ENCODE data around the gene PI4K2A. TPM values are rescaled to one million over a fixed set of nuclear protein-coding genes. Genes with fewer than 3 reads are reported as not detected.

The PI4K2A gene
- total and polyA plus RNA-seq, 2 of the 4 experiments (the other 2 are of a cell fraction) = 15.8 to 27.3 TPM

DNA sequence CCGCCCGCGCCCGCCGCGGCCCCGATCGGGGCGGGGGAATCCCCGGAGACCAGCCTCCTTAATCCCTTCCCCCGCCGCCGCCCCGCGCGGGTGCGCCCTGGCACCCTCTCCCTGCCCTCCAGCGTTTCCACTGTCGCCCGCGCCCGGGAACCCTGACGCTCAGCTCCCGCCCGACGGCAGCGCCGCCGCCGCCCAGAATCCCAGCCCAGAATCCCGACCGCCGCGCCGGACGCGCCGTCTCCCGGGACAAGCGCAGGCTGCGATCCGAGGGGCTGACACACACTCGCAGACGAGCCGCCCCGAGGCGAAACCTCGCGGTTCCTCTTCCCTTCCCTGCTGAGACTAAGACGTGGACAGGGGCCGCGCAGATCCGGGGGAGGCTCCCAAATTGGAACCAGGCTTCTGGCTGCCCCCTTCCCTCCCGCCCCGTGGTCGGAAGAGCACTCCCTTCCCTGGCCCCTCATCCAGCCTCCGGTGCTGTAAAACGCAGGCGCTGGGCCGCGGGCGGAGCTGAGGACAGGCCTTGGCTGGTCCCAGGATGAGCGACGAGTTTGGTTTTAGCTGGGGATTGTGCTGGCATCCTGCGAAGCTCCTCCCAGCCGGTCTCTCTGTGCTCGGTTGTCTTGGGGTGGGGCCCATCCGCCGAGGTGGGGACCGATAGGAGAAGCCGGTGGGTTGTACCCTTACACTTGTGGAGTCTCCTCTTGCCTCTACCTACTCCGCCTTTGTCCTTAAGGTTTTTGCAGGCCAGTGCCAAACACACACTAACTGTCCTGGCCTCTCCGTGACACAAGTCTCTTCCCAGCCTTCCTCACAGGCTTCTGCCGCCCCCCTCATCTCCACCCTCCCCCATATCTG, 74.2 kb downstream of the PI4K2A start:
- H3K4me1 ChIP-seq (ENCODE audit: control insufficient read depth, insufficient read depth, low read length) = peaks cover 29% of the 10 kb centered on the region
- intact Hi-C loops (cut with micrococcal nuclease) = no loop called here
- TF ChIP-seq SMC3 (IDR thresholded peaks at IDR 0.05; ENCODE audit: low read depth, low read length) = peak; percentile 14; the same call in 1 of the 2 replicates
- TF ChIP-seq MXI1 (IDR thresholded peaks at IDR 0.05; ENCODE audit: borderline replicate concordance, low read depth, low read length) = peak; percentile 30; the same call in 1 of the 2 replicates
- TF ChIP-seq, protein P1, sequence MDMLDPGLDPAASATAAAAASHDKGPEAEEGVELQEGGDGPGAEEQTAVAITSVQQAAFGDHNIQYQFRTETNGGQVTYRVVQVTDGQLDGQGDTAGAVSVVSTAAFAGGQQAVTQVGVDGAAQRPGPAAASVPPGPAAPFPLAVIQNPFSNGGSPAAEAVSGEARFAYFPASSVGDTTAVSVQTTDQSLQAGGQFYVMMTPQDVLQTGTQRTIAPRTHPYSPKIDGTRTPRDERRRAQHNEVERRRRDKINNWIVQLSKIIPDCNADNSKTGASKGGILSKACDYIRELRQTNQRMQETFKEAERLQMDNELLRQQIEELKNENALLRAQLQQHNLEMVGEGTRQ (IDR thresholded peaks at IDR 0.05; ENCODE audit: low read depth, low read length) = no peak
- TF ChIP-seq POLR2A (IDR thresholded peaks at IDR 0.05; ENCODE audit: low read depth, low read length) = peak; percentile 84
- TF ChIP-seq MAZ (IDR thresholded peaks at IDR 0.05; ENCODE audit: borderline replicate concordance, low read depth, low read length) = peak; percentile 13; the same call in 1 of the 2 replicates
- DNase-seq = peak; percentile 71
- H3K79me1 ChIP-seq (ENCODE audit: low read depth in 1 of 2, low read length in 2 of 2) = peaks cover 41 to 61% of the 10 kb centered on the region in 2 experiments; a peak in 3 of 4 replicates
- peak overlapping the region; percentile 94 for H2AFZ ChIP-seq (replicated peaks; ENCODE audit: low read length, poor library complexity)
- no TSS peak for BruUV-seq (replicated peaks)
- H4K20me1 ChIP-seq (ENCODE audit: insufficient read depth, low read length) = peaks cover 43% of the 10 kb centered on the region
- in situ Hi-C loops (cut with MboI; ENCODE audit: low sequenced_read_pairs) = no loop called here
- ATAC-seq (ENCODE audit: low read depth) = peak; percentile 56
- 2% methylated on average over 38 of the region's 74 CpGs; no CpG with 5 or more reads in 1 of the 2 experiments for WGBS, 2 experiments (ENCODE audit: extremely low coverage in 2 of 2, insufficient read length in 1 of 2)
- peak overlapping the region; percentile 6; the same call in 1 of the 2 replicates for H2BK20ac ChIP-seq (ENCODE audit: low read depth, low read length)
- 0 out of 3 replicates have a peak overlapping the region, but pooled peaks have one; percentile 26 for H2BK15ac ChIP-seq (ENCODE audit: low read depth, low read length)
- H3K4me2 ChIP-seq (ENCODE audit: low read depth, low read length) = peak overlapping the region; percentile 91
- peak overlapping the region; percentile 68 for H2AK5ac ChIP-seq (ENCODE audit: low read depth, low read length)
- H3K56ac ChIP-seq (ENCODE audit: extremely low read depth, insufficient read depth, low read length) = peak overlapping the region; percentile 80
- ChIA-PET POLR2A (ENCODE audit: unreplicated experiment) (interaction anchor here (0.7 to 2.0 kb wide), 4 partner anchors 9 to 28 kb away, joined by 3 to 6 read pairs (median 4); partner anchors contain the start of gene AVPI1), CTCF (interaction anchor here (1.3 to 1.4 kb wide), 2 partner anchors 13 to 22 kb away, joined by 4 to 6 read pairs; partner anchors contain the start of gene ZFYVE27)
- dilution Hi-C loops (cut with HindIII; ENCODE audit: low sequenced_read_pairs, unreplicated experiment) = no loop called here
- H3K27me3 ChIP-seq (ENCODE audit: control insufficient read depth, insufficient read depth, low read length) = no peaks in the 10 kb centered on the region
- H3K4ac ChIP-seq (ENCODE audit: low read depth, low read length) = peak overlapping the region; percentile 95
- no peaks in the 10 kb centered on the region for H3K9me3 ChIP-seq (ENCODE audit: control insufficient read depth, insufficient read depth, low read length)
- peak overlapping the region; percentile 99 for H2BK5ac ChIP-seq (ENCODE audit: low read depth, low read length, poor library complexity, severe bottlenecking)
- H3K9me1 ChIP-seq (ENCODE audit: insufficient read depth, low read length) = peaks cover 28% of the 10 kb centered on the region
- peak overlapping the region; percentile 91 for H3K9ac ChIP-seq (ENCODE audit: low read depth, low read length)
- H3K36me3 ChIP-seq (ENCODE audit: control insufficient read depth, insufficient read depth, low read length) = peaks cover 31% of the 10 kb centered on the region
- H3K23ac ChIP-seq (ENCODE audit: low read depth, low read length) = peak overlapping the region; percentile 94
- peak overlapping the region; percentile 48 for H2BK120ac ChIP-seq (ENCODE audit: low read depth, low read length)
- H3K27ac ChIP-seq (ENCODE audit: insufficient read depth, low read length) = peak overlapping the region; percentile 99
- H4K91ac ChIP-seq (ENCODE audit: insufficient read depth, low read depth, low read length) = peak overlapping the region; percentile 98
- peak overlapping the region; percentile 50 for H4K5ac ChIP-seq (ENCODE audit: low read depth, low read length)
- H2AK9ac ChIP-seq (replicated peaks; ENCODE audit: low read depth, low read length, poor library complexity) = peak overlapping the region; percentile 99
- peak overlapping the region; percentile 77 to 97; a peak in 3 of 4 replicates for H4K8ac ChIP-seq (ENCODE audit: low read depth in 2 of 2, low read length in 2 of 2)
- H3K14ac ChIP-seq (replicated peaks; ENCODE audit: low read depth, low read length) = peak overlapping the region; percentile 93
- H3K4me3 ChIP-seq (ENCODE audit: insufficient read depth, low read depth, low read length) = peak overlapping the region; percentile 97
- peak overlapping the region; percentile 57 for H3K18ac ChIP-seq (ENCODE audit: low read depth, low read length)
